Vagina (tissue), 2 donors: ENCODE measurements around the gene TEAD1.

ENCODE experiments used
- CTCF ChIP-seq, 3 experiments: fragments of 450-650 bp in 2 of 3; fragments of 200-600 bp in 1 of 3; sonication (generic) in 1 of 3; IDR thresholded peaks; one replicate each; pipeline ENCODE4 v1.5.1; 2017 to 2019; ENCODE audit warnings: antibody characterized with exemption in 3 of 3, mild to moderate bottlenecking in 2 of 3, moderate library complexity in 2 of 3
- POLR2AphosphoS5 ChIP-seq, 2 donors: sonication (generic); formaldehyde crosslinking; IDR thresholded peaks; one replicate each; pipeline ENCODE4 v1.9.0; 2017; ENCODE audit warnings: antibody characterized with exemption in 2 of 2, mild to moderate bottlenecking in 2 of 2, low read depth in 1 of 2; ENCODE audit not compliant: insufficient read depth in 1 of 2

DNA sequence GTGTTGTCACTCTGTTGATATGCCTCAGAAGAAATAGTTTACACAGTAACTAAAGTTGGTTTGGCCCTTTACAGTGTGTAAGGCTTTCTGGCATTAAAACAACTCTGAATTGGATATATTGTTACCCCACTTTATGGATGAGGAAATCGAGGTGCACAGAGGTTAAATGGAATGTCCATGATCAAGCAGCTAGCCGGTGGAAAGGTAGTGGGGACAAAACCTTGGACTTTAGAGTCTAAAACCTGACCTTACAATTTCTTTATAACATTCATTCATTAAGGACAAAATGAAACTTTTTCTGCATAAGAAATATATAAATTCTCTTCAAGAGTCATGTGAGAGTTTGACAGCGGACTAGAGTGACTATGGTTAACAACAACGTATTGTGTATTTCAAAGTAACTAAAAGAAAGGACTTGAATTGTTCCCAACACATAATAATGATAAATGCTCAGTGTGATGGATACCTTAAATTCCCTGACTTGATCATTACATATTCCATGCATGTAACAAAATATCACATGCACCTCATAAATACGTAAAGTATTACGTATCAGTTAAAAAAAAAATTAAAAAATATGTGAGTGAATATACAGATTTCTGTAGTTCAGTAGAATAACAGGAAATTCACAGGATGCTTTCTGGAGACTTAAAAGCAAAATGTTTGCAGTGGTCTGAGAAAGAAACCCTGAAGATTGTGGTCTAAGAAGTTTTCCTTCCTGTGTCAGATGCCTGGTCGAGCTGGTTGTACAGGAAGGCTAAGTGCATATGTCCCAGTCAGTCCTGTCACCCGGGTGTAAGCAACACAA is 51.0 kb downstream of the TEAD1 start:
- TF ChIP-seq CTCF (IDR thresholded peaks at IDR 0.05) (no peak), POLR2AphosphoS5 (IDR thresholded peaks at IDR 0.05; ENCODE audit: insufficient read depth in 1 of 2, low read depth in 1 of 2) (peak in 1 of 2 donors; percentile 25)
